Stimulated activated naive CD8-positive, alpha-beta T cell treated with anti-CD3 and anti-CD28 coated beads, Interleukin-15, Interleukin-2, amounts not matched to agents 100 ng/mL and 50 ng/mL, for 24 hours (primary cell): ENCODE measurements around the gene SIGLEC11.

Experiments used
- H3K27ac Mint-ChIP-seq: one replicate; pipeline ENCODE4 v1.8.0; 2021; ENCODE audit warnings: mild to moderate bottlenecking, mixed read lengths
- H3K27me3 Mint-ChIP-seq: one replicate; pipeline ENCODE4 v1.8.0; 2021; ENCODE audit warnings: mixed read lengths
- H3K36me3 Mint-ChIP-seq: one replicate; pipeline ENCODE4 v1.8.0; 2021; ENCODE audit warnings: low read depth, mixed read lengths
- H3K4me1 Mint-ChIP-seq: one replicate; pipeline ENCODE4 v1.8.0; 2021; ENCODE audit warnings: low read depth, mixed read lengths
- H3K4me3 Mint-ChIP-seq: one replicate; pipeline ENCODE4 v1.8.0; 2021; ENCODE audit warnings: mild to moderate bottlenecking, mixed read lengths
- H3K9me3 Mint-ChIP-seq: one replicate; pipeline ENCODE4 v1.8.0; 2021; ENCODE audit warnings: mixed read lengths

Gene SIGLEC11

DNA sequence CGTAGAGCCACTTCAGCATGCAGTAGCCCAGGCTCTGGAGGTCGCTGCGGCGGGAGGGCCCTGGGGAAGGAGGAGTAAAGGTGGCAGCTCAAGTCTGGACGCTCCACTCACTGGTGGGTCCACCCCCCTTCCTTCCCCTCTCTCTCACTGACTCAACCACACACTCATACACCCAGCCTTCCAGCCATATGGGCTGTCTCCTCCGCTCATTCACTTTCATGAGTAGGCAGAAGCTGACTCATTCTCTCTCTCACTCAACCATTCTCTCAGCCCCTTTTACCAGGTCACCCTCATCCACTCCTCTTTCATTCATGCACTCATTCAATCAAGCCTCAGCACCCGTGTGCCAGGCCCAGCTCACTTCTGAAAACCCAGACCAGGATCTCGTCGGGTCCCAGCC is 27.5 kb upstream of the SIGLEC11 start:
- Mint-ChIP-seq H3K9me3 (no peaks in the 10 kb centered on the region), H3K4me3 (no peak overlapping the region), H3K36me3 (peaks cover 31% of the 10 kb centered on the region), H3K4me1 (peaks cover 16% of the 10 kb centered on the region), H3K27me3 (no peaks in the 10 kb centered on the region), H3K27ac (no peak overlapping the region)

DNA sequence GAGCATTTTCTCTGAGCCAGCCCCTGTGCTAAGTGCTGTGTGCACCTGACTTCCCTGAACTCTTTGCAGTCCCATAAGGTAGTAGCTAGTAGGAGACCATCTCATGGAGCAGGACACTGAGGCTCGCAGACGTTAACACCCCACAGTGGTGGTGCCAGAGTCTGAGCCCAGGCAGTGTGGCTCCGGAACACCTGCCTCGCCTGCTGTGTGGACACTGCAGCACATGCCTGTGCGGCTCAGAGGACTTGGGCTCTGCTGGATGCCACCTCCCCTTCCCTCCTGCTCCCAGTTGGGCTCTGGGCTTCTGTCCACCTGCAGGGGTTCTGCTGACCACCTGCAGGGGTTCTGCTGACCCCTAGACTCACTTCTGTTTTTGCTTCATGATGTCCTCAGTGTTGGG is 27.0 kb upstream of the SIGLEC11 start:
- H3K4me1 Mint-ChIP-seq: peaks cover 16% of the 10 kb centered on the region
- no peak overlapping the region for H3K27ac Mint-ChIP-seq
- peaks cover 31% of the 10 kb centered on the region for H3K36me3 Mint-ChIP-seq
- no peaks in the 10 kb centered on the region for H3K27me3 Mint-ChIP-seq
- no peak overlapping the region for H3K4me3 Mint-ChIP-seq
- no peaks in the 10 kb centered on the region for H3K9me3 Mint-ChIP-seq

DNA sequence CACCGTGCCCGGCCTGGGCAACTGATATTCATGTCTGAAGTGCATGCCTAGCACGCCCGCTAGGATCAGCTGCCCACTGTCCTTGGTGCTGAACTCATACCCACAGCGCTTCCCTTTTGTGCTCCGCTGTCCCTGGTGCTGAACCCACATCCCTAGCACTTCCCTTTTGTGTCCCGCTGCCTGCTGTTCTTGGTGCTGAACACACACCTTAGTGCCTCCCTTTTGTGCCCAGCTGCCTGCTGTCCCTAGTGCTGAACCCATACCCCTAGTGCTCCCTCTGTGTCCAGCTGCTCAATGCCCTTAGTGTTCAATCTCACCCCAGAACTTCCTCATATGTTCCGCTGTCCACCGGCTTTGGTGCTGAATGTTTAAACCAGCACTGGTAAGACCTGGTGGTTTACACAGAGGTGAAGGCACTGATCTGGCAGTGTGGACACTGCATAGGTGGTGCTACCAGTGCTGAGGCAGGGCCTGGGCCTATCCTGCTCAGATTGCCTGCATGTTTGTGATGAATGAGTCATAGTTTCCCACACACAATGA is 26.3 kb upstream of the SIGLEC11 start:
- Mint-ChIP-seq H3K9me3 (no peaks in the 10 kb centered on the region), H3K4me3 (no peak overlapping the region), H3K27ac (no peak overlapping the region), H3K36me3 (peaks cover 31% of the 10 kb centered on the region), H3K4me1 (peaks cover 16% of the 10 kb centered on the region), H3K27me3 (no peaks in the 10 kb centered on the region)

DNA sequence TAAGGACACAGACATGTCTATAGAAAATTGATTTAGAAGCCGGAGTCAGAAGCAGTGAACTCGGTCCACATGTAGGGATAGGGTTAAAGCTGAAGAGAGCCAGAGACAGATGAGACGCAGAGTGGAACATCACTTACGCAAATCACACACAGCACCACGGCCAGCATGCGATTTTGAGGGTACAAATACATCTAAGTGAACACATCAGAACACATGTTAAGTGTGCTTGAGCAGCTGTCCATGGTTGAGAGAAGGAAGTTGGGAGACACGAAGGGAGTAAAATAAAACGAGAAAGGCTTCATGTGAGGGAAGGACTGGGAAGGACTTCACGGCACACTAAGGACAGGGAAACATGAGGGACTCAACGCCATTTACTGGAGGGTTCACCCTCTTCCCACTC is 25.4 kb upstream of the SIGLEC11 start:
- H3K9me3 Mint-ChIP-seq: no peaks in the 10 kb centered on the region
- H3K4me3 Mint-ChIP-seq: no peak overlapping the region
- no peak overlapping the region for H3K27ac Mint-ChIP-seq
- H3K36me3 Mint-ChIP-seq: peaks cover 36% of the 10 kb centered on the region
- peaks cover 16% of the 10 kb centered on the region for H3K4me1 Mint-ChIP-seq
- H3K27me3 Mint-ChIP-seq: no peaks in the 10 kb centered on the region

DNA sequence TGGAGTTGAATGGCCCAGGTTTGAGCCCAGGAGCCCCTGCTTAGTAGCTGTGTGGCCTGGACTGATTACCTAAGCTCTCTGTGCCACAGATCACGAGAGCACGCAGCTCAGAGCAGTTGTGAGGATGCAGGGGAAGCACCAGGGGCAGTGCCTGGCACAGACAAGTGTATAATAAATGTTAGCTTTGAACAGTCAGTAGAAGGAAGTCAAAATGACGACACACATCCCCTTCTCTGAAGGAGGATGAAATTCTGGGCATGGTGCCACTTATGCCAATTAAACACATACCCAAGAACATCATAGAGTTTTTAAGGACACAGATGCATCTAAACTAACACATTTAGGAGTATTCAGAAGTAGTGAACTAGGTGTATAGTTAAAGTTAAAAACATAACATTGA is 24.9 kb upstream of the SIGLEC11 start:
- no peaks in the 10 kb centered on the region for H3K27me3 Mint-ChIP-seq
- no peaks in the 10 kb centered on the region for H3K9me3 Mint-ChIP-seq
- peaks cover 16% of the 10 kb centered on the region for H3K4me1 Mint-ChIP-seq
- no peak overlapping the region for H3K27ac Mint-ChIP-seq
- no peak overlapping the region for H3K4me3 Mint-ChIP-seq
- peaks cover 33% of the 10 kb centered on the region for H3K36me3 Mint-ChIP-seq

DNA sequence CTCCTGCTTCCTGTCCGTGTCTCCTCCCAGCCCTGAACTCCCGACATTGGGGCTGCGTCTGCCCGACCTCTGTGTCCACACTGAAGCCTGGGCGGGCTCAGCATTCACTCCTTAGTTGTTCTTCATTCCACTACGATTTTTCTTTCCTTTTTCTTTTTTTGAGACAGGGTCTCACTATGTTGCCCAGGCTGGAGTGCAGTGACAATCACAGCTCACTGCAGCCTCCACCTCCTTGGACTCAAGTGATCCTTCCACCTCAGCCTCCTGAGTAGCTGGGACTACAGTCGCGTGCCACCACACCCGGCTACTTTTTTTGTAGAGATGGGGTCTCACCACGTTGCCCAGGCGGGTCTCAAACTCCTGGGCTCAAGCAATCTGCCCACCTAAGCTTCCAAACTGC is 23.5 kb upstream of the SIGLEC11 start:
- peaks cover 31% of the 10 kb centered on the region for H3K36me3 Mint-ChIP-seq
- no peak overlapping the region for H3K4me3 Mint-ChIP-seq
- H3K9me3 Mint-ChIP-seq: no peaks in the 10 kb centered on the region
- peaks cover 16% of the 10 kb centered on the region for H3K4me1 Mint-ChIP-seq
- no peak overlapping the region for H3K27ac Mint-ChIP-seq
- H3K27me3 Mint-ChIP-seq: no peaks in the 10 kb centered on the region

DNA sequence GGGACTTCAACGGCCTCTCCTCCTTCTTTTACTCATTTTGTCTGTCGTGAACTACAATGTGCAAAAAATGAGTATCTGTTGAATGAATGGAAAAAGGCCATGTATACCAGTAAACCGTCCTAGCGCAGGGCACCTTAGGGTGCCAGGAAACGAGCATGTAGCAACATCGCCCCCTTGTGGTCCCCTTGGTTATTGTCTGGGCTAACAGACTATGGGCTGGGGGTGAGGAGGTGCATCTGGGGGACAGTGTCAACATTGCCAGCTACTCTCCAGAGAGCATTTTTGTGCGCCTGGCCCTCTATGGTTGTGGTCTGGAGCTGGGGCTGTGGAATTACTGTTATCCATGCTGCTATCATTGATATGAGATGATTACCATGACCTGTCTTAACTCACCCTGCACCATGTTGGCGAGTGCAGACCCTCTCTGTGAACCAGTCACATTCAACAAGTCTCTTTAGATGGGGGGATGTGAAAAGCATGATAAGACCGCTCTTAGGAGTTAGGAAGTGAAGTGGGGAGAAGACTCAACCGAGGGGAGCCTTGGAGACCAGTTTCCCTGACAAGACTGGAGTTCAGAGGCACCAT is 22.8 kb upstream of the SIGLEC11 start:
- Mint-ChIP-seq H3K36me3 (peaks cover 25% of the 10 kb centered on the region), H3K4me3 (no peak overlapping the region), H3K9me3 (no peaks in the 10 kb centered on the region), H3K4me1 (peaks cover 9% of the 10 kb centered on the region), H3K27ac (no peak overlapping the region), H3K27me3 (no peaks in the 10 kb centered on the region)

DNA sequence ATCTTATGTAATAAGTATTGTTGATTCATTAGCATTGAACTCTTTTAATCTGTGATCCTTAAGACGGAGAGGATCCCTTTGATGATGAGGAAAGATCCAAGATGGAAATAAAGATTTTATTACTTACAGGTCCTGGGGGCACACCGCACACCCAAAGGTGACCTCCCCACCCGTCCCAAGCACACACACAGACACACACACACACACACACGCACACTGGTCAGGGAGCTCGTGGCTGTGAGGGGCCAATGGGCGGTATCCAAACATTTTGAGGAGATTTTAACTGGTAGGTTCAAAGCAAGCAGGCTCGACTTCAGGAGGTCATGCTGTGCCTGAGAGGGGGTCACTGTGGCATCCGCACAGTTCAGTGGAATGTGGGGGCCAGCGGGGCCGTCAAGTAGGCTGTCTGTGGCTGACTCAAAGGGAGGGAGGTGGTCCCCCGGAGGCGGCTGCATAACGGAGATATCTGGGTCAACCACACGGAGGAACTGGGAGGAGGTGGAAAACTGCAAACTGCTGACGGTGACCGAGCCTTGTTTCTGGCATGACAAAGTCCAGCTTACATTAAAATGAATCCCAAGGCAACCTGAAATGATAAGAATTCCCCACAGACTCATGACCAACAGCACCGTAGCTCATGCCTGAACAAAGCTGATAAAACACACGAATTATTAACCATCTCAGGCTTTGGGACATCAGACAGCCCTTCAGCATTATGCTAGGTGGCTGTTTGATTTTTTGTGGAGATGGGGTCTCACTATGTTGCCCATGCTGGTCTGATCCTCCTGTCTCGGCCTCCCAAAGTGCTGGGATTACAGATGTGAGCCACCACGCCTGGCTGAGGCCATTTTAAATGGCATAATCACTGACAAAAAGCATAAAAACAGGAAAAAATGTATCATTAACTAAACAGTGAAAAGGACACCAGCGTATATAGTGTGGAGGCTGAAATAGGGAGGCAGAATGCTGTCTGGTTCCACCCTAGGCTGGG is 20.9 kb upstream of the SIGLEC11 start:
- H3K9me3 Mint-ChIP-seq: no peaks in the 10 kb centered on the region
- H3K4me3 Mint-ChIP-seq: no peak overlapping the region
- peaks cover 19% of the 10 kb centered on the region for H3K36me3 Mint-ChIP-seq
- H3K27ac Mint-ChIP-seq: no peak overlapping the region
- H3K27me3 Mint-ChIP-seq: no peaks in the 10 kb centered on the region
- peaks cover 3% of the 10 kb centered on the region for H3K4me1 Mint-ChIP-seq

DNA sequence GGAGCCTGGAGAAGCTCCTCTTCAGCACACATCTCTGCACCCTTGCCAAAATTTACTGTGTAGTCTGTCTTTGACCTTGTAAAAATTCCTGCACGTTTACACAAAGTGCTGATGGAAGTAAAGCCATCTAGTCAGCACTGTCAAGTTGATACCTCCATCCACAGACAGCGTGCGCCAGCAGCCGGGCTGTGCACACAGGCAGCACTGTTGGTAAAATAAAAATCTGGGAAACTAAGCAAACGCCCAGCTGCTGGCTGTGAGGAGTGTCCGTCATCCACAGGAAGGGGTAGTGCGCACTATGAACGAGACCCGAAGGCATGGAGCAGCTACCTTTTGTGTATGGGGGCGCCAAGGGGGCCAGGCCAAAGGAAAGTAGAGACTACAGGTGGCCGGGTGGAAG is 17.4 kb upstream of the SIGLEC11 start:
- H3K9me3 Mint-ChIP-seq: no peaks in the 10 kb centered on the region
- no peak overlapping the region for H3K27ac Mint-ChIP-seq
- no peak overlapping the region for H3K4me3 Mint-ChIP-seq
- peaks cover 28% of the 10 kb centered on the region for H3K36me3 Mint-ChIP-seq
- no peaks in the 10 kb centered on the region for H3K4me1 Mint-ChIP-seq
- H3K27me3 Mint-ChIP-seq: no peaks in the 10 kb centered on the region

DNA sequence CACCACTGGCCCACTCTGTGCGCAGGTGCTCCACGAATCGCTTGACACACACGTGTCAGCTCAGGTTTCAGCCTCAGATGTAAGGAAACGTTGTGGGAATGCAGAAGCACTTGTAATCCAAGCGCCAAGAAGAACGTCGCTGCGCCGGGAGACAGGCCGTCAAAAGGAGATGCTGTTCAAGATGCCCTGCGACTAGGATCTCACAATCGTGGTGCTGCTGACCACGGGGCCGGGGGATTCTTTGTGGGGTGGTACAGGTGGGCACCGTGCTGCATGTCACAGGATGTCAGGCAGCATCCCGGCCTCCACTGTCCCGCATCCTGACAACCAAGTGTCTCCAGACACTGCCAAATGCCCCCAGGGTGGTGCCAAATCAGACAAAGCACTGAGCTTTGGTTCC is 16.9 kb upstream of the SIGLEC11 start:
- Mint-ChIP-seq H3K36me3 (peaks cover 28% of the 10 kb centered on the region), H3K27ac (no peak overlapping the region), H3K4me1 (no peaks in the 10 kb centered on the region), H3K9me3 (no peaks in the 10 kb centered on the region), H3K4me3 (no peak overlapping the region), H3K27me3 (no peaks in the 10 kb centered on the region)

DNA sequence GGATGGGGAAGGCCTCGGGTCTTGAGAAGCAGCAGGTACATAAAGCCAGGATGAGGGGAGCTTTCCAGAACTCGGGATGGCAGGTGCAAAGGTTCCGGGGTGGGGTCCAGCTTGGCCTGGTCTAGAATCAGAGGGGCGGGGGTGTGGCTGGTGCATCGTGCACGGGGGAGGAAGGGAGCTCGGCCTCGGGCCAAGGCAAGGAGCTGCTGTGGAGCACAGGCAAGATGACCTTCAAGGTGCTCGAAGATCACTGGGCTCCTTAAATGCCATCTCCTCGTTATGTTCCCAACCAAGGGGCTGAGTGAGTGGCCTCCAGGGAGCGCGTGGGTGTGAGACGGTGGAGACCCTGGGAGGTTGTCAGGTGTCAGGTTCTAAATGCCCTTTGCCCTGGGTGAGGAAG is 16.1 kb upstream of the SIGLEC11 start:
- no peak overlapping the region for H3K27ac Mint-ChIP-seq
- H3K9me3 Mint-ChIP-seq: no peaks in the 10 kb centered on the region
- no peaks in the 10 kb centered on the region for H3K4me1 Mint-ChIP-seq
- peaks cover 28% of the 10 kb centered on the region for H3K36me3 Mint-ChIP-seq
- H3K27me3 Mint-ChIP-seq: no peaks in the 10 kb centered on the region
- no peak overlapping the region for H3K4me3 Mint-ChIP-seq

DNA sequence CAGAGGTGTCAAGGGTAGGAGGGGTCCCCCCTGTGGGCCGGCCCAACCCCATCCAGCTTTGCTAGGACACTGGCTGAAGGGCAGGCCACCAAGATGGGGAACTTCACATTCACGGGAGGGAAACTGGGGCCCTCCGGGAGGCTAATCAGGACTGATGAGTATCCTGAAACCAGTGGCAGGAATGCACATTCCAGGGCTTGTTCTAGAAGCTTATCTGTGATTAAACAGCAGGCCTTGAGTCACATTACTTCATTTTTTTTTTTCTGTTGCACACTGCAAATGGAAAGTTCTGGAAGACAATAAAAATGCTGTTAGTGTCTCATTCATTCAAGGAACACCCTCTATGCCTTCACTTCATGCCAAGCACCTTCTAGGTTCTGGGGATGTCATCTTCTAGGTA is 15.5 kb upstream of the SIGLEC11 start:
- H3K36me3 Mint-ChIP-seq: peaks cover 22% of the 10 kb centered on the region
- no peaks in the 10 kb centered on the region for H3K27me3 Mint-ChIP-seq
- no peaks in the 10 kb centered on the region for H3K4me1 Mint-ChIP-seq
- no peak overlapping the region for H3K27ac Mint-ChIP-seq
- no peak overlapping the region for H3K4me3 Mint-ChIP-seq
- H3K9me3 Mint-ChIP-seq: no peaks in the 10 kb centered on the region

DNA sequence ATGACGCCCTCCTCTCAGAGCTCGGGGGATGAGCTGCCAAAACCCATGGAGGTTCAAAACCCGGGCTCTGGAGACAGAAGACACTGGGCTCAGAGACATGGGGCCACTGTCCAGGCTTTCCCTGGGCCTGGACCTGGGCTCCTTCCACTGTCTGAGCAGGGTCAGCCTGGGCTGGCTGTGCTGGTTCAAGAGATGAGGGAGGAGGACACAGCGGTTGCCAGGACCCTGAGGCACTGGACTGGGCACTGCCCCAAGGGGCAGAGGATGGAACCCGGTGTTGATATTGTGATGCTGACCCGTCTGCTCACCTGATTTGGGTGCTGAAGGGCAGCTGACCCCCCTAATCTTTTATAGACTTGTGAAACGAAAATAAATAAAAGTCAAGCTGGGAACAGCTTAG is 14.1 kb upstream of the SIGLEC11 start:
- no peaks in the 10 kb centered on the region for H3K9me3 Mint-ChIP-seq
- no peak overlapping the region for H3K4me3 Mint-ChIP-seq
- peaks cover 16% of the 10 kb centered on the region for H3K36me3 Mint-ChIP-seq
- no peaks in the 10 kb centered on the region for H3K27me3 Mint-ChIP-seq
- no peak overlapping the region for H3K27ac Mint-ChIP-seq
- no peaks in the 10 kb centered on the region for H3K4me1 Mint-ChIP-seq

DNA sequence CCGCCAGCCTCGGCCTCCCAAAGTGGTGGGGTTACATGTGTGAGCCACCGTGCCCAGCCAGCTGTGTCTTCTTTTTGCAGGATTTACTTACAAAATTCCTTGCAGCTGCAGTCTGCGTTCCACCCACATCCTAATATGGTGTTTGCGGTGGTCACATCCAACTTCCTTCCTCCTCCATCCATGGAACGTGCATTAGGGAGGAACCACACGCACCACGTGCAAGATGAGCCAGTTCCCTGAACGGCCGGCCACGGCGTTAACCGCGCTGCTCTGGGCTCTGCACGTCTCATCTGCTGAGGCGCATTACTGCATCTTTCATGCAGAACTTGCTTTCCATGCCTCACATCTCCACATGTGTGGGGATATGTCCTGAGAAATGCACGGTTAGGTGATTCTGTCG is 13.0 kb upstream of the SIGLEC11 start:
- H3K36me3 Mint-ChIP-seq: peaks cover 16% of the 10 kb centered on the region
- no peak overlapping the region for H3K4me3 Mint-ChIP-seq
- no peaks in the 10 kb centered on the region for H3K4me1 Mint-ChIP-seq
- H3K9me3 Mint-ChIP-seq: no peaks in the 10 kb centered on the region
- no peak overlapping the region for H3K27ac Mint-ChIP-seq
- no peaks in the 10 kb centered on the region for H3K27me3 Mint-ChIP-seq

DNA sequence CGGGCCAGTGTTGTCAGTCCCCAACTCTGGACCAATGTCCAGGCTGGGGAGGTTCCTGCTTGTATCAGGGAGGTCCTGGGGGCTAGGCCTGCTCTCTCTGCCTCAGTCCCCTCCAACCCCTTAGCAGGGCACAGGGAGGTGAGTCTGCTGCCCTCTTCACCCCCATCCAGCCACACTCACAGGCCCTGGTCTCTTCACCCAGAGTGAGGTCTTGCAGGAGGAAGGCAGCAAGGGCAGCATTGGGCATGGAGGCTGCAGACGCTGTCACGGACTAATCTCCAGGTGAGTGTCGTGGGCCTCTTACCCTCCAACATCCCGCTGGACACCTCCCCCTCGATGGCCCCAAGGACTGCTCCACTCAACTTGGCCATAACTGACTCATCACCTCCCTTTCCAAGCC is 11.9 kb upstream of the SIGLEC11 start:
- Mint-ChIP-seq H3K4me3 (no peak overlapping the region), H3K27me3 (peaks cover 5% of the 10 kb centered on the region), H3K4me1 (no peaks in the 10 kb centered on the region), H3K9me3 (no peaks in the 10 kb centered on the region), H3K27ac (no peak overlapping the region), H3K36me3 (peaks cover 16% of the 10 kb centered on the region)
